ENCODE measurements around the gene VLDLR.
"Not testable (repeated sequence)": the region's sequence is repeated elsewhere in the genome, so short reads cannot be mapped to it uniquely, and the experiment has no call there.

VLDLR gene

GRCh38 chr9:2707256-2707655 lies 85.7 kb downstream of the VLDLR start:
- DNase-seq (ENCODE audit: low read depth in 2 of 2, low spot score in 1 of 2), result not testable (repeated sequence)
